Medulla oblongata (tissue), 1 donor: ENCODE measurements around the gene FOXI3.
"Not testable (repeated sequence)": the region's sequence is repeated elsewhere in the genome, so short reads cannot be mapped to it uniquely, and the experiment has no call there.

Source experiments
- DNase-seq: peaks from one replicate; pipeline ENCODE4 v3.0.0-alpha.2; 2015; ENCODE audit errors: extremely low spot score

FOXI3 gene

DNA sequence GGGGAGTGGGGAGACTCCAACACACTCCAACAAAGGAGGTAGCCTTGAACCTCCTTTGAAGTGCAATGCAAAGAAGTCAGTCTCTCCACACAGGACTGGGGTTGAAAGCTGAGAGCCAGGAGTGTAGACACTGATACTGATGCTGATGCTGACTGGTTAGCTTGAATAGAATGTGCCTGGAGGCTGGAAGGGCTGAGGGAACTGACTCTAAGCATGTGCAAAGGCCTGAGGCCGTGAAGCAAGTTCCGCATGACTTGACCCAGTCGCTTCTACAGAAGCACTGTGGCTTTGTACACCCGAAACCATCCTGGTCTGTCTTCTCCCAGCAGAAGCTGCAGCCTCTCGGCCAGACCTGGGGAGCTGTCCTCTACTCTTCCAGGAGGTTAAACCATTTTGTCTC is 10.4 kb downstream of the FOXI3 start:
- DNase-seq, result no peak

DNA sequence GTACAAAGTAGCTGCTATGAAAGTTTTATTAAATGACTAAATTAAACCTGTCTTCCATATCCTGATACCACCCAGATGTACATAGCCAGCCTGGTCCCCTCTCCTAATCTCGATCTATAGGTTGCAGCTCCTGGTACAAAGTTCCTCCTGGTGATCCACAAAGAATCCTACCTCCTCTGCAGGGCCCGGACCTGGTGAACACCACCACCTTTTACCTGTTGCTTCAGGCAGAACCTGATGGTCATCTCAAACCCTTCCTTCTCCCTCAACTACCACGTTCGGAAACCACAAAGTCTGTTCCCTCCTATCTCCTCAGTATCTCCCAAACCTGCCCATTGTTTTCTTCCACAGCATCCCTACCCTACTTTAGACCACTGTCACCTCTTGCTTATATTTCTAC is 15.5 kb downstream of the FOXI3 start:
- no peak for DNase-seq

DNA sequence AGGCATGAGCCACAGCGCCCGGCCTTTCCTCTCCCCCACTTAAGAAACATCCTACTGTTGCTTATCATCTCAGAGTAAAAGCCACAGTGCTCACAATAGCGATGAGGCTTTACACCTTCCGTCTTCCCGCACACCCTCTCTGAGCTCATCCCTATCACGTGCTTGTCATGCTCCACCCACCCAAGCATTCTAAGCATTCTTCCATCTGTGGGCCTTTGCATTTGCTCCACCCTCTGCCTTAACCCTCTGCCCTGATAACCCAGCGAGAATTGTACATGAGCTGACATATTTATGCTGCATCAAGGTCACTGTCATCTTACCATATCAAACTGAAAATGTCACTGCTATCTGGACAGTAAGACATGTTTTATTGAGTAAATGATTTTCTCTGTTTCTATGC is 22.6 kb downstream of the FOXI3 start:
- DNase-seq, result no peak

DNA sequence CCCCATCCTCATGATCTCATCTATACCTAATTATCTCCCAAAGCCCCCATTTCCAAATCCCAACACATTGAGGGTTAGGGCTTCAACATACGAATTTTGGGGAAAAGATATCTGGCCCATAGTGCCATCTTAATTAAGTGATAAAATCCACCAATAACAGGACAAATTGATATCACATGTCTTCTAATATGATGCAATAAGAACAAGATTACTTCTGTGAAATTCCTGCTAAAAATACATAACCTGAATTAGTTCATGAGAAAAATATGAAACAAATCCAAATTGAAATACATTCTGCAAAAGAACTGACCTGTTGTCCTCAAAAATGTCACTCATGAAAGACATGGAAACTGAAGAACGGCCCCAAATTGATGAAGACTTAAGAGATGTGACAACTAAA is 28.8 kb downstream of the FOXI3 start:
- no peak for DNase-seq

DNA sequence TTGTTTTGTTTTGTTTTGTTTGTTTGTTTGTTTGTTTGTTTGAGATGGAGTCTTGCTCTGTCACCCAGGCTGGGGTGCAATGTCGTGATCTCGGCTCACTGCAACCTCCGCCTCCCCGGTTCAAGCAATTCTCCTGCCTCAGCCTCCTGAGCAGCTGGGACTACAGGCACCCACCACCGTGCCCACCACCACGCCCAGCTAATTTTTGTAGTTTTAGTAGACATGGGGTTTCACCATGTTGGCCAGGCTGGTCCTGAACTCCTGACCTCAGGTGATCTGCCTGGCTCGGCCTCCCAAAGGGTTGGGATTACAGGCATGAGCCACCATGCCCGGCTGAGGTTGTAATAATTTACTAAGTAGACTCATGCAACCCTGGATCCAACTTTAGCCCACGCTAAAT is 33.4 kb downstream of the FOXI3 start:
- not testable (repeated sequence) for DNase-seq

DNA sequence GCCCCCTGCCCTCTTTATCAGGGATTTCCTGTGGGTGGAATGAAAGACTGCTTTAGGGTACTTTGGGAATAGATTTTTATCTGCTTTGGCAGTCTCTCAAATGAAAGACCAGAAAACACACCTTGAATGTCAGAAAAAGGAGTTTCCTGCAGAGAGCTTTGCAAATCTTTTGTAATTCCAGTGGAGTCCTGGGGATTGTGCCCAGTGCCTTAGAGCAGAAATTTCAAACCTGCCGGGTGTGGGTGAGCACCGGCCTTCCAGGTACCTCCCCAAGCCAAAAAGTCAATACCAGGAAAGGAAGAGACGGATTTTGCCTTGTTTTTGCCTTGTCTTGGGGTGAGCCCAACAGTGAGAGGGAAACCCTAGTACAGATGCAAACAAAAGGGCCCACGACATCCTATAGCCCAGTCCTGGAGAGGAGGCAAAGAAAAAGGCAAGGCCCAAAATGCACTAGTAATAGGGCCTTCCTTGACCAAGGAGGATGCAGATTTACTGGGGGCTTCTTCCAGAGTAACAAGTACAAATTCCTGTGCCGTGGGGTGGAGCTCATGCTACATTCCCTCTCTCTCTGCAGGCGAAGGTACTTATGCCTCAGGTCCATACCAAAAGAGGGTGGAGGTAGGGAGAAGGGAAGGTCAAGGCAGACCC is 36.4 kb downstream of the FOXI3 start:
- no peak for DNase-seq

DNA sequence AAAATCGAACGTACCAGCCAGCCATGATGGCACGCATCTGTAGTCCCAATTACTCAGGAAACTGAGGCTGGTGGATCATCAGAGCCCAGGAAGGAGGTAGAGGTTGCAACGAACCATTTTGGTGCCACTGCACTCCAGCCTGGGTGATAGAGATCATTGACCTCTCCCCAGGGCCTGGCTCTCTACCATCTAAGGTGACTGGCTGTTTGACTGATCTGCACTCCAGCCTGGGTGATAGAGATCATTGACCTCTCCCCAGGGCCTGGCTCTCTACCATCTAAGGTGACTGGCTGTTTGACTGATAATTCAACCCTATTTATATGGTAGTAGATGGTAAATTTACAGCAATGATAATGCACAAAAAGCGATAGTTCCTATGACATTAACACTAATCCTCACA is 43.6 kb downstream of the FOXI3 start:
- DNase-seq, result not testable (repeated sequence)

DNA sequence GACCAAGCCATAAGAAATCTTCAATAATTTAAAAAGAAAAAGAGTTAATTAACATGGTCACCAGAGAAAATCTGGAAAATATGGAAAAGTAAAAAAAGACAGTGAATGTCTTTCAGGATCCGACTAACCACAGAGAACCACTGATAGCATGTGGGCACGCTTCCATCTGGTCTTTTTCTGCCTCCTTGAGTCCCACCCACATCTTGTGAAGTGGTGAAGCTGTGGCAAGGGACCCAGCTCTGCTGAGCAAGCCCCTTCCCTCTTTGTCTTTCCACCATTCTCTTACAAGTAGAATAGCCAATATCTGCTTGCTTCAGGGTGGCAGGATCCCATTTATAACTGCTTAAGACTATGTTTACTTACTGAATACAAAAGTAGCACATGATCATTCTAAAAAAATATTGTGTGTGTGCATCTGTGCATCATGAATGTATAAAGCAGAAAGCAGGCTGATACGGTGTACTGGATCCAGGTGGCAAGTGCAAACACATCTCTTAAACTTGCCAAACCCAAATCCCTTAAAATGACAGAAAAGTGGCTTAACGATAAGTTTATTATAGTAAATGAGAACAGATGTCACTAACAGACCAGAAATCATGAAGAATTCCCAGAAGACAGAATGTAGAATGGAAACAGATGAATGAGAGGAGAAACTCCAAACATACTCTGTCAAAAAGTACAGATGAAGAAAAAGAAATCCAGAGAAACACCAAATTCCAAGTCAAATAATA is 52.3 kb downstream of the FOXI3 start:
- DNase-seq, result no peak

DNA sequence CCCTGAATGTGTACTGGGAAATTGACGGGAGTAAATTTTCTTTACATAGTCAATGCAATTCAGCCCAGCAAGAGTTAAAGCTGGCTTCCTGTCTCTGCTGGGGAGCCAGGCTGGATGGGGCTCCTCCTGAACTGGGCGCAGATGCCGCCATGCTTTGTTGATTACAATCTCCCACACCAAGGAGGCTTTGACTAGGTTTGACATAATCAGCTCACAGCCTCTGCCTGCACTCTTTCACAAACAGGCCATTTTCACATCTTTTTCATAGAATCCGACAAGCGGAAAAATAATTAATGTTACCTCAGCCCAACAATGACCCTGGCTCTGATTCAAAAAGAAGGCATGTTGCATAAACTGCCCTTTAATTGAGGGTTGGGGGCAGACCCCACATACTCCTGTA is 54.3 kb downstream of the FOXI3 start:
- no peak for DNase-seq
